ENCODE measurements around the gene PDE4D. TPM values are rescaled to one million over a fixed set of nuclear protein-coding genes. Genes with fewer than 3 reads are reported as not detected.

The PDE4D gene
- total and polyA plus RNA-seq, 8 donors: 1.5 to 7.1 (median 3.1) TPM

GRCh38 chr5:59713498-59713844 is 180.1 kb downstream of the PDE4D start:
- no peak overlapping the region for H3K4me3 ChIP-seq
- H3K9me3 ChIP-seq: no peaks in the 10 kb centered on the region
- H3K27ac ChIP-seq: no peak overlapping the region
- WGBS, 2 donors: 91 to 97% methylated on average over 6 of the region's 6 CpGs
- DNase-seq (no peak), FAIRE-seq (no peak), ATAC-seq (no peak)
- H3K36me3 ChIP-seq: no peaks in the 10 kb centered on the region
- intact Hi-C loops (cut with DNase I): no loop called here
- H3K27me3 ChIP-seq: no peaks in the 10 kb centered on the region
- no peak for TF ChIP-seq CTCF (IDR thresholded peaks at IDR 0.05)
- no peaks in the 10 kb centered on the region for H3K4me1 ChIP-seq

- intact Hi-C loops (cut with DNase I): no loop called here
- H3K4me1 ChIP-seq: no peaks in the 10 kb centered on the region
- H3K27me3 ChIP-seq: no peaks in the 10 kb centered on the region
- 93 to 94% methylated on average over 6 of the region's 6 CpGs for WGBS, 2 donors
- H3K9me3 ChIP-seq: no peaks in the 10 kb centered on the region
- no peak for DNase-seq
- ATAC-seq: no peak
- TF ChIP-seq CTCF (IDR thresholded peaks at IDR 0.05): no peak
- no peak for FAIRE-seq
- H3K27ac ChIP-seq: no peak overlapping the region
- H3K36me3 ChIP-seq: no peaks in the 10 kb centered on the region
- no peak overlapping the region for H3K4me3 ChIP-seq
Measured at GRCh38 chr5:59712836-59713497, 180.6 kb downstream of the PDE4D start.

- no peaks in the 10 kb centered on the region for H3K4me1 ChIP-seq
- no peak overlapping the region for H3K4me3 ChIP-seq
- DNase-seq (no peak), FAIRE-seq (no peak), ATAC-seq (no peak)
- no peaks in the 10 kb centered on the region for H3K36me3 ChIP-seq
- H3K9me3 ChIP-seq: no peaks in the 10 kb centered on the region
- 53 to 68% methylated on average over 1 of the region's 1 CpG for WGBS, 2 donors
- intact Hi-C loops (cut with DNase I): no loop called here
- TF ChIP-seq CTCF (IDR thresholded peaks at IDR 0.05): no peak
- H3K27me3 ChIP-seq: no peaks in the 10 kb centered on the region
- H3K27ac ChIP-seq: no peak overlapping the region
Measured at GRCh38 chr5:59711310-59711709, 182.2 kb downstream of the PDE4D start.

- Histone ChIP-seq H3K4me3 (no peak overlapping the region), H3K9me3 (no peaks in the 10 kb centered on the region), H3K4me1 (no peaks in the 10 kb centered on the region), H3K27ac (no peak overlapping the region), H3K36me3 (no peaks in the 10 kb centered on the region), H3K27me3 (no peaks in the 10 kb centered on the region)
- DNase-seq (no peak), ATAC-seq (no peak), FAIRE-seq (no peak)
- no peak for TF ChIP-seq CTCF (IDR thresholded peaks at IDR 0.05)
- 11 to 15% methylated on average over 2 of the region's 2 CpGs for WGBS, 2 donors
- intact Hi-C loops (cut with DNase I): no loop called here
Measured at GRCh38 chr5:59709846-59710245, 183.7 kb downstream of the PDE4D start.

- whole genome bisulfite sequencing, 2 donors: 37 to 40% methylated on average over 4 of the region's 4 CpGs
- TF ChIP-seq CTCF (IDR thresholded peaks at IDR 0.05): no peak
- no peaks in the 10 kb centered on the region for H3K4me1 ChIP-seq
- no peak for DNase-seq
- H3K4me3 ChIP-seq: no peak overlapping the region
- no peaks in the 10 kb centered on the region for H3K27me3 ChIP-seq
- intact Hi-C loops (cut with DNase I): no loop called here
- H3K9me3 ChIP-seq: no peaks in the 10 kb centered on the region
- ATAC-seq: no peak
- no peak for FAIRE-seq
- H3K36me3 ChIP-seq: no peaks in the 10 kb centered on the region
- no peak overlapping the region for H3K27ac ChIP-seq
Measured at GRCh38 chr5:59709346-59709821, 184.1 kb downstream of the PDE4D start.

All from pancreas (tissue), 10 donors.